Loucy (cell line): ENCODE measurements around the gene GUCY1A2.

ENCODE experiments used
- EZH2phosphoT487 ChIP-seq: fragments of 200-600 bp; IDR thresholded peaks from 2 replicates; pipeline ENCODE4 v1.6.1; 2018; ENCODE audit warnings: antibody characterized with exemption, mild to moderate bottlenecking, moderate library complexity, borderline replicate concordance
- TF ChIP-seq, protein P1 (sequence below): fragments of 200-600 bp; sonication (generic); conservative IDR thresholded peaks from 2 replicates; pipeline ENCODE4 v1.5.1; 2014; ENCODE audit warnings: mild to moderate bottlenecking, antibody characterized with exemption, low read length

DNA sequence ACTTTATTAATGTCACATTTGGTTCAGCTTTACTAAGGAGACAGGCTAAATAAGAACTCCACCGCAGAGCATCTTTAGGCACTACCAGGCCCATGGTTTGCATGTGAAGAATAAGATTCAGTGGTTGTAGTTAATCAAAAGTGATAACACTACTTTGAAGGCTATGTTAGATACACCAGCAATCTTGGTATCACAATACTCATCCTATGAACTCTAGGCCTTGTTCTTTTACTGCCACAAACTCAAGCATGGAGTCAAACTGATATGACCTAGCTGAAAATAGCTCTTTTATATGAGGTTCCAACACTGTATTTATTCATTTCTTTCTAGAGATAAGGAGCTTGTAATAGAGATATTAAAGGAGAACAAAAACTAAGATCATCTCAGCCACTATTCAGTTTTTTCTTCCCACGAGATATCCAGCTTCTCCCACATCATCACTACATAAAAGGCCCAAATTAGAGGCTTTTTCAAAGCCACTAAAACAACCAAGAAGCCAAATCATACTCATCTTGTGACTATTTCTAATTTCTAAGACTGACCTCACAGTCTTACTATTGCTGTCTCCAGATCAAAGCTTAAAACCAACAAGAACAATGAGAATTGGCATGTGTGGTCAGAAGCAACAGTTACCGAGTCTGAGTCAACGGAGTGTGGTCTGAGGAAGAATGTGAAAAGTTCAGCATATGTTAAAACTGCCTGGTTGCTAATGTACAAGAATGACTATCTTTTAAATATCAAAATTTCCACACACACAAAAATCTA, 25.1 kb upstream of the GUCY1A2 start:
- TF ChIP-seq, protein P1, sequence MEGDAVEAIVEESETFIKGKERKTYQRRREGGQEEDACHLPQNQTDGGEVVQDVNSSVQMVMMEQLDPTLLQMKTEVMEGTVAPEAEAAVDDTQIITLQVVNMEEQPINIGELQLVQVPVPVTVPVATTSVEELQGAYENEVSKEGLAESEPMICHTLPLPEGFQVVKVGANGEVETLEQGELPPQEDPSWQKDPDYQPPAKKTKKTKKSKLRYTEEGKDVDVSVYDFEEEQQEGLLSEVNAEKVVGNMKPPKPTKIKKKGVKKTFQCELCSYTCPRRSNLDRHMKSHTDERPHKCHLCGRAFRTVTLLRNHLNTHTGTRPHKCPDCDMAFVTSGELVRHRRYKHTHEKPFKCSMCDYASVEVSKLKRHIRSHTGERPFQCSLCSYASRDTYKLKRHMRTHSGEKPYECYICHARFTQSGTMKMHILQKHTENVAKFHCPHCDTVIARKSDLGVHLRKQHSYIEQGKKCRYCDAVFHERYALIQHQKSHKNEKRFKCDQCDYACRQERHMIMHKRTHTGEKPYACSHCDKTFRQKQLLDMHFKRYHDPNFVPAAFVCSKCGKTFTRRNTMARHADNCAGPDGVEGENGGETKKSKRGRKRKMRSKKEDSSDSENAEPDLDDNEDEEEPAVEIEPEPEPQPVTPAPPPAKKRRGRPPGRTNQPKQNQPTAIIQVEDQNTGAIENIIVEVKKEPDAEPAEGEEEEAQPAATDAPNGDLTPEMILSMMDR = no peak
- TF ChIP-seq EZH2phosphoT487 = no peak
